Fibroblast of peridontal ligament (primary cell): ENCODE measurements around the gene RBBP7.

Source experiments
- DNase-seq: peaks from one replicate; pipeline ENCODE4 v3.0.0-alpha.2; 2010; ENCODE audit errors: extremely low read depth

Gene RBBP7

DNA sequence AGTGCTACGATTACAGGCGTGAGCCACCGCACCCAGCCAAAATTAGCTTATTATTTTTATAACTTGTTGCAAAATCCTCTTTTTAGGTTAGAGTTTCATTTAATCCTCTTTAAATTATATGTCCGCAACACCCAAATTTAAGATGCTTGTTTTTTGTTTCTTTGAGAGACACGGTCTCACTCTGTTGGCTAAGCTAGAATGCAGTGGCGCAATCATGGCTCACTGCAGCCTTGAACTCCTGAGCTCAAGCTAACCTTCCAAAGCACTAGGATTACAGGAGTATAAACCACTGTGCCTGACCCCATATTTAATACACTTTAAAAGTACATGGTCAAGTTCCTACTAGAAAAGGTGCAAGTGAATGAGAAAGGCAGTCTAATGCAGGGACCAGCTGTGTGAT, 2.2 kb downstream of the RBBP7 start:
- DNase-seq: no peak

DNA sequence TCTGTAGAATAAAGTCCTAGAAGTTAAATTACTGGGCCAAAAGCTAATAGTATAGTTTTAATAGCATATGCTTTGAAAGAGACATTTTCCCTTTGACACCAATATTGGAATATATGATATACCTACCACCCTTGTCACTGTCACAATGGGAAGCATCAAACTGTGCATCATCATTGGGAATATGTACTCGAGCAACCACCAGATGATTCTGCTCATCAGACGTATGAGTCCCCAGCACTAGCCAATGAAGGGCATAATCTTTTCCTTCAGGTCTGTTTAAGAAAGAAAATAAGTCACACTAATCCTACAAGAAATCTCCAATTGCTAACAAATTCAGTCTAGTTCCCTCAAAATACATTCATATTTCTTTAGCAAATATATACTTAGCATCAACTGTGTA, 7.3 kb downstream of the RBBP7 start:
- DNase-seq: no peak

DNA sequence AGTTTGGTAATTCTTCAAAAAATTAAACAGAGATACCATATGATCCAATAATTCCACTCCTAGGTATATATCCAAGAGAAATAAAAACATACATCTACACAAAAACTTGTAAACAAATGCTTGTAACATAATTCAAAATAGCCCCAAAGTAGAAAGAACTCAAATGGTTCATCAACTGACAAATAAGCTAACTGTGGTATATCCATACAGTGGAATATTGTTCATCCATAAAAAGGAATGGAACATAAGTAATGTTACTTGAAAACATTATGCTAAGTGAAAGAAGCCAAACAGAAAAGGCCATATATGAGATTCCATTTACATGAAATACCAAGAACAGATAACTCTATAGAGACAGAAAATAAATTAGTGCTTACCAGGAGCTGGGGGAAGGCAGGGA, 13.4 kb downstream of the RBBP7 start:
- DNase-seq: no peak

- DNase-seq: peak; percentile 46
Measured at GRCh38 chrX:16856076-16856404, 14.1 kb downstream of the RBBP7 start.

GRCh38 chrX:16855363-16856075, 14.6 kb downstream of the RBBP7 start:
- DNase-seq: no peak

DNA sequence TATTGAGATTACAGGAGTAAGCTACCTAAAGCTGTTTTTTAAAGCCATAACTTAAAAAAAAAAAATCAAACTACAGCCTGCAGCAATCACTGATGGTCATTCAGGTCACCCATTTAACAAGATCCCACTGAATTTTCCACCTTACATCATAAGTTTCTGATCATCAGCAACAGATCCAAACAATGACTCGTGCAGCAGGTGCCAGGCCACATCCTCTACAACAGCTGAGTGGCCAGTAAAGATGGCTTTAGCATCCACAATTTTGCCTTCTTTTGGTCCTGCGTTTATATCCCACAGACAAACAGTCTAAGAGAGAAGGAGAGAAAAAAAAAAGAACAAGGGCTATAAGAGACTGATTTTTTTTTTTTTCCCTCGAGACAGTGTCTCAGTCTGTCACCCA, 16.6 kb downstream of the RBBP7 start:
- DNase-seq: no peak

DNA sequence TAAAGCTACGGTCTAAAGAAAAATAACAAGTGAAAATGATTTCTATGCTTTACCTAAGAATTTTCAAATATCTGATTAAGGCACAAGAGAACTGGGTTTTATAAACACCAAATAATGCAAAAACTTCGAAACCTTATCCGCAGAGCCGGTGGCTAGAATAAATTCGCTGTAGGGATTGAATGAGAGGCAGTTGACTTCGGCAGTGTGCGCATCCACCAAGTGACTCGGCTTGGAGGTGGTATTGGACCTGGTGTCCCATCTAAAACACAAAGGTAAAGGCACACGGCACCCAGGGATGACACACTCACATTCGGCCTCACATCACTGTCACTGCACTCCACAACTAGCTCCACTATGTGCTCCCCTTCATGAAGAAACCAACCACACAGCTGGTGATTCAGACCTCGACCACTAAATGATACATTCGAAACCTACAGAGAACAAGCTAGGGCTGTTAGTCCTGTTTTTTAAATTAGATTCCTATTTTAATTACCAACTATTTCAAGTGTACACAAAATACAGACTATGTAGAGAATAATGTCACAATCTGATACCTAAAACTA, 17.5 kb downstream of the RBBP7 start:
- no peak for DNase-seq

GRCh38 chrX:16851827-16852226, 18.3 kb downstream of the RBBP7 start:
- no peak for DNase-seq

DNA sequence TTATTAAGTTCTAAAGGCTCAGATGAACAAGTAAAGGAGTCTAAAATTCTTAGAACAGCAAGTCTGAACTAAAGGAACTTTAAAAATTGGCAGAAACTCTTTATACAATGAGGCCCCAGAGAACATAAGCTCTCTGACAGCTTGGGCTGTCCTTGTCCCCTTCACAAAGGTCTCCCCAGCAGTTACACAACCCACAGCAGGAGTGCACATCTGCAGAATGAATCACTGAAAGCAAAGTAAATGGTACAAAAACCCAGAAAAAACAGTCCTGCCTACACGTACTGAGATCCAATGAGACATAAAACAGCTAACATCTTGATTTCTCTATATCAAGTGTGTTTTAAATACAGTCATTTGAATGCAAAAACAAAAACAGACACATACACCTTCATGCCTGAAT, 18.7 kb downstream of the RBBP7 start:
- no peak for DNase-seq

DNA sequence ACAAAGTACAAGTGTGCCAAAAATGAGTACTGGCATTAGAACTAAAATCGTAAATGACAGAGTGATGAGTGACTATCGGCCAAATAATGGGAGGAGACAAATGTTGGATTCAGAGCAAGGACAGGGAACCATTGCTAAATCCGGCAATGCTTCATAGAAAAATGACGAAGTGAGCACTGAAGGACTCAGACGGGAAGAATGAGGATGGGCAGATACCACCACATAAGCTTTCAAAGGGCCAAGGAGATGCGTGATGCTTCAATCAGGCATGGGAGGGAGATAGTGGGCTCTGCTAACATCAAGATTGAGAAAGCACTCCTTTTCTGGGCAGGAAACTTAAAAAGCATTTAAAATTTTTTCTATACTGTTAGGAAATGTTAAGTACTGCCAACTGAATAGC, 21.6 kb downstream of the RBBP7 start:
- DNase-seq: no peak

DNA sequence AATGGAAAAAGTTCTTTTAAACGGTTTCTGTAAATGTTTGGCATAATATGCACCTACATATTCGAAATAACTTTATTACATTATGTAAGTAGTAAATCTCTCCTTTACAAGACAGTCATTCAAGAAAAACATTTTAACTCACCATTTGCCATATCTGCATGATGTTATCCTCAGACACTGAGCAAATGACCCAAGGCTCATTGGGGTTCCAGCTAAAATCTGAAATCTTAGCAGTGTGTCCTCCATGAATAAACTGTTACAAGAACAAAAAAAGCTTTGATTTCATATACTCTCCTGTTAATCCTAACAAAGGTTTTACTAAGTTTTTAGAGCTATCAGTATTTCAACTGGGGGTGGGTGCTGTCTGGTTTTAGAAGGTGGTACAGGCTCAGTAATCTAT, 24.5 kb downstream of the RBBP7 start:
- no peak for DNase-seq

DNA sequence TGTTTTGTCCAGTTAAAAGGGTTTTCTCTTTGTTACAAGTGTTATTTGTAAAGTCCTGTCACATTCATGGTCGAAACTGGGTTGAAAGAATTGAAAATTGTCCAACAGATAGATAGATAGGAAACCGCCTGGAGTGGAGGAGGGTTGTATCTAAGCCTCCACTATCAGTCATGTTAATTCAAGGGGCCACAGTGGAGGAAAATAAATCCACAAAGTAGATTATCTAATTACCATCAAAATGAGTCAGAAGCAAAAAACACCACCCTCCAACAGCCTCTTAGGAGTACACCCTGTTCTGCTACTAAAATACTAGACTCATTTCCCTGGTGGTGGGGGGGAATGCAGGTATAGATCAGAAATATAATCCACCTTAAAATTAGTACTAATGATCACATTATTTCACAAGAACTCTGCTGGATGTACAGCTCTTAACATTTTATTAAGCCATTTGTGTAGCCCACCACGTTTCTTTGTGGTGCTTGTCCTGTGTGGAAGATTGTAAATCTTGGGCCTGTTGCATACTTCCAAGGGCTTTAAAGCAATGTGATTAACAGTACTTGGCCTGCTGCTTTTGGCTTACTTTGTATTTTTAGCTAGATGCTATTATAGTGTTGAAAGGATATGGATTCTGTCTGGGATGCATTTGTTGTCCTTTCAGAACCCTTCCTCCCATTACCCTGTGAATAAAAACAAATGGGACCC, 26.8 kb downstream of the RBBP7 start:
- no peak for DNase-seq

DNA sequence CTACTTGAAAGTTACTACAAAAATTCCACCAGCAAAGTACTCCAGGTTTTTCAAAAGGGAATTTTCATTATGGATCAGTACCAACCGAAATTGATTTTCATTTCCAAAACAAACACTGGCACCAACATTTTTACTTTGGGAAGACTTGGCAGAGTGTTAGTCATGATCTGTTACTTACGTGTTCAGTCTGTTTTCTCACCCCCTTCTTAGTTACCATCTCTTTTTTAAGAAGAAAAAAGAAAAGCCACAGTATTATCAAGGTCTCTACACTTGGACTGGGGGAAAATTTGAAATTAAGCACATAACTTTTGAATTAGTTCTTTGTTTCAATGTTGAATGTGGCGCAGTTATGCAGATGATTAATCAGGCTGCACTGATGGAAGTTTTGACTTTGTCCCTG, 27.5 kb downstream of the RBBP7 start:
- no peak for DNase-seq

DNA sequence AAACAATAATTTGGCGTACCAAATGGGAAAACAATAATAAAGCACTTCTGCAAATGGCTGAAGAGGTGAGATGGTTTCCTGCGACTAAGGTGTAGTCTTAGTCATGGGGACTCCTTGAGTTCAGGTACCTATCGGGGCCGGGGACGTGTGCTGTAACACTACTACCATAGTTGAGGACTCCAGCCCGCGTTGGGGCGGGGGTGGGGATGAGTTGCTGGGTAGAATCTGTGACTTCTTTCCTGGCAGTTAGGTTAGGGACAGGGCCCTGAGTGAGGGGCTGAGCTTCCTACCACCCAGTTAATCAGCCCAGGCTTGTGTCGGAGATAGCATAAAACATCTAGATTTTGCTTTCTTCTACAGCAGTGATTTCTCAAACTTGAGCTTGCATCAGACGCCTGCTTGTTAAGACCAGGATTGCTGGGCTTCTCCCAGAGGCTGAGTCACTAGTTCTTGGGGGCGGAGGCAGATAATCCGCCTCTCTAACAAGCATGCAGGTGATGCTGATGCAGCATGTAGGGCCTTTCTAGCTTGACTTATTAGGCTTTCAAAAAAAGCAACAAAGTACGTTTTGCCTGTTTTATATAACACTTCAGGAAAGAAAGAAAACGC, 30.2 kb downstream of the RBBP7 start:
- DNase-seq: peak; percentile 68

DNA sequence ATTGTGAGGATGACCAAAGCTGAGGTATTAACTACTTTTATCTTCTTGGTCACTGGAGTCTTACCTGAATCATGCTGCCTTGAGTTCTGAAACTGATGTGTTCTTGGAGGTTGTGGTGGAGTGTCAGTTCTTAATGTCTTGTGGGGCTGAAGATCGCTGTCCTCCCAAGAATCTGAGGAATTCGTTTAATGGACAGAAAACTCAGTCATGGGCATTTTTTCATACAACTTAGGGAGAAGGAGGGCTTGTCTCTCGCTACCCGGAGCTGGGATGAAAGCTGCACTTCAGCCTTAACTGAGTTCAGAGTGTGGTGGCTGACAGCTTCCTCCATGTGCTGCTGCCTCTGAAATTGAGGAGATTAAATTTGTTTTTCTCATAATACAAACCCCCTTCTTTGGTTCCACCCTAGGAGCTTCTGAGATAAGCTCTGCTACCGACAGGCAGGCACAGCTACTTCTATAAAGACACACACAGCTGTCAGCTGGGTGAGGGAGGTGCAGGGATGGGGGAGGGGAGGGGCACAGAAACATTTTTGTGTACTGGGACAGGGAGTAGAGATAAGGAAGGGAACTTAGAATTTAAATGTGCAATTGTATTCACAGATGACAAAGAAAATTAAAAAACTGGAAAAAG, 30.8 kb downstream of the RBBP7 start:
- DNase-seq: no peak

- peak; percentile 81 for DNase-seq
Measured at GRCh38 chrX:16838202-16839066, 31.7 kb downstream of the RBBP7 start.

- DNase-seq: no peak
Measured at GRCh38 chrX:16836371-16836770, 33.8 kb downstream of the RBBP7 start.

DNA sequence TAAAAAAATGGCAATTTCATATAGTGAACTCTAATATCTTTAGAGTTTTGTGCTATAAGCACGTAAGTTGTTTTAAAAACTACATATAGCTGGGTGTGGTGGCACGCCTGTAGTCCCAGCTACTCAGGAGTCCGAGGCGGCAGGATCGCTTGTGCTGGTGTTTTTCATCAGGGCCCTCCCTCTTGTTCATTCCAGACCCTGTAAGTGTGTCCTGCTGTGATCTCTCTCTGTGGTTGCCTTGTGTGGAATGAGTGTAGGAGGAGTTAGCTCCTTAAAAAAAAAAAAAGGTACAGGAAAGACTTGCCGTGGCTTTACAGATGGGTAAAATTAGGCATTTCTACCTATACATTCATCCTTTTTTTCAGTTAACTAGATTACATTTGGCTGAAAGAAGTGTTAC, 35.4 kb downstream of the RBBP7 start:
- no peak for DNase-seq

GRCh38 chrX:16832301-16832700, 37.9 kb downstream of the RBBP7 start:
- DNase-seq: no peak

DNA sequence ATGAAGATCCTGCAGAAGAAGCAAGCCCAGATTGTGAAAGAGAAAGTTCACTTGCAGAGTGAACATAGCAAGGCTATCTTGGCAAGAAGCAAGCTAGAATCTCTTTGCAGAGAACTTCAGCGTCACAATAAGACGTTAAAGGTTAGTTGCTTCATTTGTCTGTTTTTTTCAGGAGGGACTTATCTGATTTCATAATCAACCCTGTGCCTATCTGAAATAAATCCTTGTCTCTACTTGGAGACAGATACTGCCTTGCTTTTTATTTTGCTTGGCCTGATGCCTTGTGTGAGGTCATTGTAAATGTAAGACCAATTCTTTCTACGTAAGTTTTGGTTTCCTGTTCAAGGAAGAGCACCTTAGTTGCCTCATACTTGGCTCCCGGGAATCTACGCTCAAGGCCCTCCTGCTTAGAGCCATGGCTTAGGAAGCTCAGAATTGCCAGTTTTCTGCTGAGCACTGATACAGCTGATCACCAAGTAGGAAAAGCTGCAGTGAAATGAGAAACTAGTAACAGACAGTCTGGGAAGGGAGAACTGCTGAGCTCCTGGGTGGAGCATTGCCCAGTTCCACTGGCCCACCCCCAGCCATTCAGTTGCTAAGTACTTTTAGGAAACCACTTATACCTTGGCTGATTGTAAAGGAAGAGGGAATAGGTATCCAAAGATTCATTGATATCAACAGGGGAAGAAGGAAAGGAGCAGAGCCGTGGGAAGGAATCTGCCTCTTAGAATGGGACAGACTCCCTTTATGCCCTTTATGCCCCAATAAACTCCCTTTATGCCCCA, 41.8 kb downstream of the RBBP7 start:
- DNase-seq: peak; percentile 79

GRCh38 chrX:16827225-16827624, 42.9 kb downstream of the RBBP7 start:
- no peak for DNase-seq
